ENCODE measurements around the gene ANO1.

DNA sequence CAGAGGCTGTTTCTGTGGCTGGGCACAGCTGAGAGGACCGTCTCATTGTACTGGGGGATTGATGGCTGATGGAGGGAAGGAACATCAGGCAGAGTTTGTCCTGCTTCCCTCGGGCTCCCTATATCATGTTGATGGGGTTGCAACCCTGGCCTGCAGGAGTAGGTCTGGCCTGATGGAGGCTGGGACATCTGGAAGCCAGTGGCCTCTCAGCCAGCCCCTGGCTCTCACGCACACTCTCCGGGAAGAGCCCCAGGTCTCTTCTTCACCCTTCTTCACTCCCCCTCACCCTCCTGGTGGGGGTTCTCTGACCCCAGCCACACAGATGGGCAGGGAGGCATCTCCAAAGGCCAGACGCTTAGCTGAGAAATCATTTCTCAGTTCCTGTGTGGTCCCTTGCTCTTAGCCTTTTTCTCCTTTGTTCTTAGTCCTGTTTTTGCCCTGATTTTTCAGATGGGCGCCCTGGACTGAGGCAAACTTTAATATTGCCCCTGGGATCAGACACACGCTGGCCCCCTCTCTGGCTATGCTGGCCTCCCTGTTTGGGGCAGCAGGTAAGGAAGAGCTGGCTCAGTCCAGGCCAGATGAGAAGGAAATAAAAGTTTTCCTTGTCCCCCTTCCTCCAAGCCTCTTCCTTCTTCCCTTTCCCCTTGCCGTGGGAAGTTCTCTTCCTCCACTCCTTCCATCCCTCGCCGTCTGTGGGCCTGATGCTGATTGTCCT lies 13.9 kb upstream of the ANO1 start:
- TF ChIP-seq, protein P1, sequence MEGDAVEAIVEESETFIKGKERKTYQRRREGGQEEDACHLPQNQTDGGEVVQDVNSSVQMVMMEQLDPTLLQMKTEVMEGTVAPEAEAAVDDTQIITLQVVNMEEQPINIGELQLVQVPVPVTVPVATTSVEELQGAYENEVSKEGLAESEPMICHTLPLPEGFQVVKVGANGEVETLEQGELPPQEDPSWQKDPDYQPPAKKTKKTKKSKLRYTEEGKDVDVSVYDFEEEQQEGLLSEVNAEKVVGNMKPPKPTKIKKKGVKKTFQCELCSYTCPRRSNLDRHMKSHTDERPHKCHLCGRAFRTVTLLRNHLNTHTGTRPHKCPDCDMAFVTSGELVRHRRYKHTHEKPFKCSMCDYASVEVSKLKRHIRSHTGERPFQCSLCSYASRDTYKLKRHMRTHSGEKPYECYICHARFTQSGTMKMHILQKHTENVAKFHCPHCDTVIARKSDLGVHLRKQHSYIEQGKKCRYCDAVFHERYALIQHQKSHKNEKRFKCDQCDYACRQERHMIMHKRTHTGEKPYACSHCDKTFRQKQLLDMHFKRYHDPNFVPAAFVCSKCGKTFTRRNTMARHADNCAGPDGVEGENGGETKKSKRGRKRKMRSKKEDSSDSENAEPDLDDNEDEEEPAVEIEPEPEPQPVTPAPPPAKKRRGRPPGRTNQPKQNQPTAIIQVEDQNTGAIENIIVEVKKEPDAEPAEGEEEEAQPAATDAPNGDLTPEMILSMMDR (IDR thresholded peaks at IDR 0.05 in 2 of 3, conservative IDR thresholded peaks at IDR 0.05 in 1 of 3; ENCODE audit: borderline replicate concordance in 1 of 3, insufficient read depth in 1 of 3, low read depth in 2 of 3, low read length in 2 of 3), result no peak
- no peak for TF ChIP-seq CEBPB (IDR thresholded peaks at IDR 0.05; ENCODE audit: low read depth)
- no peak for TF ChIP-seq POLR2A (IDR thresholded peaks at IDR 0.05; ENCODE audit: borderline replicate concordance, extremely low read depth, insufficient read depth, insufficient read length)
- no peak for TF ChIP-seq SP1 (IDR thresholded peaks at IDR 0.05; ENCODE audit: low read depth)
- no peak for TF ChIP-seq POLR2AphosphoS5 (IDR thresholded peaks at IDR 0.05; ENCODE audit: low read depth, low read length)
- no peak for TF ChIP-seq JUND (IDR thresholded peaks at IDR 0.05)
- no peak for TF ChIP-seq ZNF274 (IDR thresholded peaks at IDR 0.05; ENCODE audit: low read depth, low read length)
- no peak for TF ChIP-seq EZH2 (IDR thresholded peaks at IDR 0.05)
- TF ChIP-seq ZFX (IDR thresholded peaks at IDR 0.05), result no peak

All from HCT116 (cell line).